Stimulated activated CD4-positive, alpha-beta T cell treated with anti-CD3 and anti-CD28 coated beads, TNF-alpha, amount 100 ng/mL, for 1 hour (primary cell): ENCODE results near the gene ANKMY1.
"Not testable (repeated sequence)": the region's sequence is repeated elsewhere in the genome, so short reads cannot be mapped to it uniquely, and the experiment has no call there.

ENCODE experiments used
- DNase-seq, 3 donors: peaks; one replicate each; pipeline ENCODE4 v3.0.0-alpha.2; 2020; ENCODE audit warnings: low read depth in 3 of 3, low spot score in 1 of 3

The ANKMY1 gene

GRCh38 chr2:240555541-240556250 lies 2.1 kb downstream of the ANKMY1 start:
- no peak for DNase-seq

GRCh38 chr2:240554767-240555493 lies 2.9 kb downstream of the ANKMY1 start:
- no peak for DNase-seq

GRCh38 chr2:240553956-240554480 lies 3.8 kb downstream of the ANKMY1 start:
- no peak for DNase-seq

GRCh38 chr2:240551811-240552210 lies 6.0 kb downstream of the ANKMY1 start:
- no peak for DNase-seq

- no peak for DNase-seq
These were observed 6.5 kb downstream of the ANKMY1 start for GRCh38 chr2:240551288-240551687.

- no peak for DNase-seq
These were observed 17.9 kb downstream of the ANKMY1 start for GRCh38 chr2:240539906-240540305.

GRCh38 chr2:240539101-240539500 lies 18.7 kb downstream of the ANKMY1 start:
- DNase-seq = not testable (repeated sequence)

GRCh38 chr2:240538031-240538780 lies 19.6 kb downstream of the ANKMY1 start:
- DNase-seq = no peak

GRCh38 chr2:240532031-240532775 lies 25.6 kb downstream of the ANKMY1 start:
- DNase-seq = no peak

- DNase-seq = no peak
These were observed 26.8 kb downstream of the ANKMY1 start for GRCh38 chr2:240531038-240531437.

- DNase-seq = no peak
These were observed 27.6 kb downstream of the ANKMY1 start for GRCh38 chr2:240530181-240530580.

GRCh38 chr2:240529344-240529999 lies 28.3 kb downstream of the ANKMY1 start:
- DNase-seq = no peak

GRCh38 chr2:240528406-240529040 lies 29.3 kb downstream of the ANKMY1 start:
- no peak for DNase-seq

- DNase-seq = no peak
These were observed 30.5 kb downstream of the ANKMY1 start for GRCh38 chr2:240527153-240527750.

- DNase-seq = no peak
These were observed 31.3 kb downstream of the ANKMY1 start for GRCh38 chr2:240526521-240526920.

GRCh38 chr2:240525802-240526201 lies 32.0 kb downstream of the ANKMY1 start:
- DNase-seq = no peak

GRCh38 chr2:240524963-240525718 lies 32.6 kb downstream of the ANKMY1 start:
- DNase-seq = no peak

GRCh38 chr2:240523451-240524281 lies 34.1 kb downstream of the ANKMY1 start:
- DNase-seq = no peak
